GM06990 (cell line): ENCODE results near the gene FBXW2.
"Not testable (repeated sequence)": the region's sequence is repeated elsewhere in the genome, so short reads cannot be mapped to it uniquely, and the experiment has no call there.

Experiments
- DNase-seq: peaks from one replicate; pipeline ENCODE4 v3.0.0-alpha.2; 2011; ENCODE audit not compliant: insufficient read length; ENCODE audit errors: extremely low read depth
- H3K27me3 ChIP-seq: replicated peaks from 2 replicates; pipeline ENCODE4 v1.6.0; 2011; ENCODE audit warnings: low read length; ENCODE audit not compliant: control insufficient read depth, insufficient read depth
- H3K36me3 ChIP-seq: 2 replicates; pipeline ENCODE4 v1.5.1; 2011; ENCODE audit warnings: low read length; ENCODE audit not compliant: control insufficient read depth, insufficient read depth
- H3K4me3 ChIP-seq: replicated peaks from 2 replicates; pipeline ENCODE4 v1.5.1; 2011; ENCODE audit warnings: low read depth, mild to moderate bottlenecking, control low read depth, low read length
- CTCF ChIP-seq: IDR thresholded peaks from 2 replicates; pipeline ENCODE4 v1.5.1; 2011; ENCODE audit warnings: low read length, control low read depth, mild to moderate bottlenecking, inconsistent platforms; ENCODE audit not compliant: insufficient read depth, poor library complexity, severe bottlenecking

Gene FBXW2

DNA sequence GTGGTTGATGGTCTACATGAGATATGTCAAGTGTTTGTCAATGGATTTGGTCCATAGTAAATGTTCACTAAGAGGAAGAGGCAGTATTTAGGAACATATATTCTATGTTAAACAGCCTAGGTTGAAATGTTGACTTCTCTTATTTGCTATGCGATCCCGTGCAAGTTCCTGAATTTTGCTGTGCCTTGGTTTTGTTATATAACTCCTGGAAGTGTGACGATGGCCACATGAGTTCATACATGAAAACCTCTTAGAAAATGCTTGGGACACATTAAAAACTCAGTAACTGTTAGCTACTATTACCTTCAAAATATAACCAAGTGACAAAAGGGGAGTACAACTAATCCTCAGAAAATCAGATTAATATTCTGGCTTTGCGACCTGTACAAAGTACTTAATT lies 21.9 kb upstream of the FBXW2 start:
- H3K4me3 ChIP-seq: no peak overlapping the region
- no peak for TF ChIP-seq CTCF
- no peaks in the 10 kb centered on the region for H3K27me3 ChIP-seq
- H3K36me3 ChIP-seq: peaks cover 3% of the 10 kb centered on the region
- no peak for DNase-seq

DNA sequence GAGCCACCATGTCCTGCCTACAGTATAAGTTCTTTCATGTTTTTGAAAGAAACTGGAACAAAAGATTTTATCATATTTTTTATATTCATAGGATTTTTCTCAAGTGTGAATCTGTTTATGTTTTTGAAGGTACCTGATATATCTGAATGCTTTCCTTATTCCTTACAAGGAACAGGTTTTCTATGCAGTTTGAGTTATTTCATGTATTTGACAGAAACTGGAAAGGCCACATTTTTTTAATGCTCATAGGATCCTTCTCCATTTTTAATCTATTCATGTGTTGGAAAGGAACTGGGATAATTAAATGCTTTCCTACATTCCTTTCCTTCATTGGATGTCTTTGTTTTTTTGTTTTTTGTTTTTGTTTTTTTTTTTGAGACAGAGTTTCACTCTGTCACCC lies 15.7 kb upstream of the FBXW2 start:
- TF ChIP-seq CTCF: no peak

DNA sequence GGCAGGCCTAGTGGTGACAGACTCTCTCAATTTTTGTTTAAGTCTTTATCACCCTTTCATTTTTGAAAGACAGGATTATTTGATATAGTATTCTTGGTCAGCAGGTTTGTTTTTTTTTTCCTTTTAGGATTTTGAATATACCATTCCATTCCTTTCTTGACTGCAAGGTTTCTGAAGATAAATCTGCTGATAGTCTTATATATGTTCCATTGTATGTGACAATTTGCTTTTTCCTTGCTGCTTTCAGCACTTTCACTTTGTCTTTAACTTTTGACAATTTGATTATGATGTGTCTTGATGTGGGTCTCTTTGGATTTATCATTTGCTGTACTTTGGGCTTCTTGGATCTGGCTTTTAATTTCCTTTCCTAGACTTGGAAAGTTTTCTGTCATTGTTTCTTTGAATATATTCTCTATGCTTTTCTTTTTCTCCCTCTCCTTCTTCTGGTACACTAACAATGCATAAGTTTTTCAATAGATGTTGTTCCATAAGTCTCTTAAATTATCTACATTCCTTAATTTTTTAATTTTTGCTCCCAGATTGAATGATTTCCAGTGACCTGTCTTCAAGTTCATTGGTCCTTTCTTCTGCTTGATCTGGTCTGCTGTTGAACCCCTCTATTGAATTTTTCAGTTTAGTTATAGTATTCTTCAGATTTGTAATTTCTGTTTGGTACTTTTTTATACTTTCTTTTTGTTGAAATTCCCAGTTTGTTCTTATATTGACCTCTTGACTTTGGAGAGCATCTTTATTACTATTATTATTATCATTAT lies 14.6 kb upstream of the FBXW2 start:
- Histone ChIP-seq H3K36me3 (no peaks in the 10 kb centered on the region), H3K27me3 (no peaks in the 10 kb centered on the region), H3K4me3 (no peak overlapping the region)
- DNase-seq: no peak
- no peak for TF ChIP-seq CTCF

More for the DNA sequence above, 15.7 kb upstream of the FBXW2 start:
- DNase-seq: no peak
- H3K27me3 ChIP-seq: no peaks in the 10 kb centered on the region
- H3K36me3 ChIP-seq: no peaks in the 10 kb centered on the region
- no peak overlapping the region for H3K4me3 ChIP-seq

DNA sequence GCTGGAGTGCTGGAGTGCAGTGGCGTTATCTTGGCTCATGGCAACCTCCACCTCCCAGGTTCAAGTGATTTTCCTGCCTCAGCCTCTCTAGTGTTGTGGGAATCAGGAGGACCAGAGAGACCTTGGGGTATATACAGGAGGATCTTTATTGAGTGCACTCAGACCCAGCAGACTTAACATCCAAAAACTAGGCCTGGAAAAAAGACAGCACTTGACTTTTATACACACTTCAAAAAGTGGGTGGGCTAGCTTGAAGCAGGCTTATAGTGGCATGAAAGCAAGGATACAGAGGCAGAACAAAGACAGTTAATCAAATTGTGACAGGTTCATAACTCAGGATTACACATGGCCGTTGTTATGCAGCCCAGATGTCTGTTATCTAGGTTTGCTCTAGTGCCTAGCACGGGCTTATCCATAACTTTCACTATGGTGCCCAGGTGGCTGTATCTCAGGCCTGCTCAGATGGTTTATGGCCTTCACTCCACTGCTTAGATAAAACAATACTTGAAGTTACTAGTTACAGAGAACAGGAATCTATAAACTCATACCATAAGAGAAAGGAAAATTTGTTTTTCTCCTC lies 11.7 kb upstream of the FBXW2 start:
- not testable (repeated sequence) for H3K4me3 ChIP-seq, H3K36me3 ChIP-seq, DNase-seq, H3K27me3 ChIP-seq

GRCh38 chr9:120801441-120801840 lies 8.2 kb upstream of the FBXW2 start:
- Histone ChIP-seq H3K4me3 (no peak overlapping the region), H3K27me3 (no peaks in the 10 kb centered on the region), H3K36me3 (no peaks in the 10 kb centered on the region)
- TF ChIP-seq CTCF: no peak
- no peak for DNase-seq

- no peak overlapping the region for H3K4me3 ChIP-seq
Measured at GRCh38 chr9:120791161-120791560, 2.1 kb downstream of the FBXW2 start.

More at GRCh38 chr9:120791161-120791560, 2.1 kb downstream of the FBXW2 start:
- TF ChIP-seq CTCF: no peak
- peaks cover 2% of the 10 kb centered on the region; the same call in 1 of the 2 replicates for H3K36me3 ChIP-seq
- no peak for DNase-seq
- no peaks in the 10 kb centered on the region for H3K27me3 ChIP-seq
